HG03378 (cell line): Measurements from ENCODE around the gene ASTL.

Experiments
- ATAC-seq: cut with Tn5 transposase; IDR thresholded peaks from one replicate; pipeline ENCODE4 v1.9.1; 2021; ENCODE audit warnings: mild to moderate bottlenecking, moderate library complexity; ENCODE audit not compliant: unreplicated experiment

The ASTL gene

GRCh38 chr2:96130483-96130882 is 7.8 kb downstream of the ASTL start:
- ATAC-seq, result no peak

- no peak for ATAC-seq
Observed at GRCh38 chr2:96129528-96130120, 8.7 kb downstream of the ASTL start.

- ATAC-seq, result no peak
Observed at GRCh38 chr2:96128456-96128855, 9.8 kb downstream of the ASTL start.

GRCh38 chr2:96124406-96125265 is 13.7 kb downstream of the ASTL start:
- ATAC-seq, result no peak

GRCh38 chr2:96123936-96124335 is 14.4 kb downstream of the ASTL start:
- no peak for ATAC-seq

GRCh38 chr2:96123290-96123689 is 15.0 kb downstream of the ASTL start:
- ATAC-seq, result no peak

GRCh38 chr2:96122391-96122790 is 15.9 kb downstream of the ASTL start:
- no peak for ATAC-seq

- no peak for ATAC-seq
Observed at GRCh38 chr2:96121414-96121813, 16.9 kb downstream of the ASTL start.

- ATAC-seq, result no peak
Observed at GRCh38 chr2:96120991-96121390, 17.3 kb downstream of the ASTL start.

- no peak for ATAC-seq
Observed at GRCh38 chr2:96120091-96120720, 18.1 kb downstream of the ASTL start.

GRCh38 chr2:96119389-96119751 is 18.9 kb downstream of the ASTL start:
- no peak for ATAC-seq

GRCh38 chr2:96118698-96119388 is 19.5 kb downstream of the ASTL start:
- no peak for ATAC-seq

GRCh38 chr2:96117701-96118588 is 20.4 kb downstream of the ASTL start:
- ATAC-seq, result no peak

- ATAC-seq, result no peak
Observed at GRCh38 chr2:96116879-96117533, 21.3 kb downstream of the ASTL start.

- no peak for ATAC-seq
Observed at GRCh38 chr2:96116424-96116878, 21.9 kb downstream of the ASTL start, which contains the start of gene ADRA2B. Gene ADRA2B (minus strand): TSS chr2:96116571. CDS start chr2:96116149, 422 bp downstream.

GRCh38 chr2:96115631-96116423 is 22.5 kb downstream of the ASTL start:
- no peak for ATAC-seq

GRCh38 chr2:96114903-96115581 is 23.3 kb downstream of the ASTL start:
- ATAC-seq, result no peak

- no peak for ATAC-seq
Observed at GRCh38 chr2:96114546-96114902, 23.8 kb downstream of the ASTL start.
